H9 (cell line): ENCODE results near the gene ENO1. TPM values are rescaled to one million over a fixed set of nuclear protein-coding genes. Genes with fewer than 3 reads are reported as not detected.

Experiments used
- DNase-seq: peaks from one replicate; pipeline ENCODE4 v3.0.0-alpha.2; 2017
- H2AFZ ChIP-seq: one replicate; pipeline ENCODE4 v1.6.1; 2013; ENCODE audit warnings: mild to moderate bottlenecking, low read length, control low read depth, moderate library complexity
- H2AK5ac ChIP-seq: 2 replicates; pipeline ENCODE4 v1.6.1; 2013; ENCODE audit warnings: low read length, control low read depth, mixed read lengths; ENCODE audit not compliant: insufficient read length
- H2BK120ac ChIP-seq: one replicate; pipeline ENCODE4 v1.6.1; 2013; ENCODE audit warnings: low read depth, mild to moderate bottlenecking, low read length, control low read depth, inconsistent platforms; ENCODE audit not compliant: poor library complexity, severe bottlenecking
- H2BK12ac ChIP-seq: 2 replicates; pipeline ENCODE4 v1.6.1; 2013; ENCODE audit warnings: low read length, control low read depth, mixed read lengths, low read depth; ENCODE audit not compliant: insufficient read length
- H2BK15ac ChIP-seq: 2 replicates; pipeline ENCODE4 v1.6.1; 2013; ENCODE audit warnings: low read depth, low read length, control low read depth
- H2BK20ac ChIP-seq: one replicate; pipeline ENCODE4 v1.6.1; 2013; ENCODE audit warnings: low read depth, mild to moderate bottlenecking, low read length, control low read depth, inconsistent platforms; ENCODE audit not compliant: poor library complexity, severe bottlenecking
- H2BK5ac ChIP-seq: 2 replicates; pipeline ENCODE4 v1.6.1; 2013; ENCODE audit warnings: low read length, control low read depth, mixed read lengths; ENCODE audit not compliant: insufficient read length
- H3K14ac ChIP-seq: 2 replicates; pipeline ENCODE4 v1.6.1; 2013; ENCODE audit warnings: low read length, control low read depth; ENCODE audit not compliant: insufficient read depth
- H3K18ac ChIP-seq: 2 replicates; pipeline ENCODE4 v1.6.1; 2013; ENCODE audit warnings: low read depth, mild to moderate bottlenecking, mixed read lengths, low read length, control low read depth; ENCODE audit not compliant: insufficient read length
- H3K23ac ChIP-seq: 2 replicates; pipeline ENCODE4 v1.6.1; 2013; ENCODE audit warnings: low read length, control low read depth, mixed read lengths, low read depth; ENCODE audit not compliant: insufficient read length
- H3K23me2 ChIP-seq: 2 replicates; pipeline ENCODE4 v1.6.1; 2013; ENCODE audit warnings: low read depth, mild to moderate bottlenecking, mixed read lengths, low read length, control low read depth; ENCODE audit not compliant: insufficient read length, poor library complexity, severe bottlenecking
- H3K27ac ChIP-seq: 2 replicates; pipeline ENCODE4 v1.5.1; 2013; ENCODE audit warnings: low read length, control low read depth, mixed read lengths, low read depth; ENCODE audit not compliant: insufficient read length
- H3K27me3 ChIP-seq: 2 replicates; pipeline ENCODE4 v1.6.1; 2013; ENCODE audit warnings: low read length, control low read depth, inconsistent platforms; ENCODE audit not compliant: insufficient read depth
- H3K4ac ChIP-seq: 2 replicates; pipeline ENCODE4 v1.6.1; 2013; ENCODE audit warnings: low read depth, mild to moderate bottlenecking, control low read depth, inconsistent platforms, low read length, moderate library complexity
- H3K4me1 ChIP-seq: 2 replicates; pipeline ENCODE4 v1.6.1; 2013; ENCODE audit warnings: low read length, control low read depth, inconsistent platforms; ENCODE audit not compliant: insufficient read depth
- H3K4me2 ChIP-seq: 2 replicates; pipeline ENCODE4 v1.6.1; 2013; ENCODE audit warnings: low read length, control low read depth, mixed read lengths; ENCODE audit not compliant: insufficient read length, insufficient read depth
- H3K56ac ChIP-seq: 2 replicates; pipeline ENCODE4 v1.6.1; 2013; ENCODE audit warnings: low read depth, mild to moderate bottlenecking, mixed read lengths, low read length, control low read depth; ENCODE audit not compliant: insufficient read length
- H3K79me1 ChIP-seq: 2 replicates; pipeline ENCODE4 v1.6.1; 2013; ENCODE audit warnings: low read depth, mild to moderate bottlenecking, moderate library complexity, low read length, control low read depth, inconsistent platforms; ENCODE audit not compliant: insufficient read depth, poor library complexity, severe bottlenecking
- H3K79me2 ChIP-seq: 2 replicates; pipeline ENCODE4 v1.6.1; 2013; ENCODE audit warnings: low read length, control low read depth, inconsistent platforms; ENCODE audit not compliant: insufficient read depth
- H3K9ac ChIP-seq: 2 replicates; pipeline ENCODE4 v1.6.1; 2013; ENCODE audit warnings: low read length, control low read depth, mixed read lengths; ENCODE audit not compliant: insufficient read length; ENCODE audit errors: extremely low read depth
- H3K9me3 ChIP-seq: one replicate; pipeline ENCODE4 v1.6.1; 2013; ENCODE audit warnings: low read depth, low read length, inconsistent platforms; ENCODE audit not compliant: control insufficient read depth
- H3T11ph ChIP-seq: one replicate; pipeline ENCODE4 v1.6.1; 2013; ENCODE audit warnings: mild to moderate bottlenecking, low read length, control low read depth, inconsistent platforms
- H4K20me1 ChIP-seq: one replicate; pipeline ENCODE4 v1.6.1; 2013; ENCODE audit not compliant: control insufficient read depth, insufficient read length, insufficient read depth
- H4K5ac ChIP-seq: 2 replicates; pipeline ENCODE4 v1.6.1; 2013; ENCODE audit warnings: low read depth, mild to moderate bottlenecking, mixed read lengths, low read length, control low read depth; ENCODE audit not compliant: insufficient read length
- H4K8ac ChIP-seq: replicated peaks from 2 replicates; pipeline ENCODE4 v1.6.1; 2013; ENCODE audit warnings: low read length, control low read depth, mixed read lengths, low read depth; ENCODE audit not compliant: insufficient read length
- H4K91ac ChIP-seq: 2 replicates; pipeline ENCODE4 v1.6.1; 2013; ENCODE audit warnings: low read depth, mild to moderate bottlenecking, moderate library complexity, mixed read lengths, low read length, control low read depth; ENCODE audit not compliant: insufficient read length
- H3K27ac Mint-ChIP-seq, 3 experiments: 2 replicates in 2 of 3; 3 replicates in 1 of 3; pipeline ENCODE4 v1.8.0; 2020 to 2021; ENCODE audit warnings: mixed read lengths in 3 of 3, mild to moderate bottlenecking in 1 of 3, moderate library complexity in 1 of 3
- H3K27me3 Mint-ChIP-seq: 2 replicates; pipeline ENCODE4 v1.8.0; 2021; ENCODE audit warnings: low read depth, mild to moderate bottlenecking, moderate library complexity, mixed read lengths
- H3K36me3 Mint-ChIP-seq, 3 experiments: 2 replicates in 2 of 3; 3 replicates in 1 of 3; pipeline ENCODE4 v1.8.0; 2020 to 2021; ENCODE audit warnings: low read depth in 3 of 3, mixed read lengths in 3 of 3; ENCODE audit not compliant: insufficient read depth in 1 of 3
- H3K4me1 Mint-ChIP-seq, 2 experiments: 2 replicates each; pipeline ENCODE4 v1.8.0; 2020; ENCODE audit warnings: mixed read lengths in 2 of 2
- H3K4me3 Mint-ChIP-seq, 2 experiments: 2 replicates in 1 of 2; 3 replicates in 1 of 2; pipeline ENCODE4 v1.8.0; 2020 to 2021; ENCODE audit warnings: mild to moderate bottlenecking in 2 of 2, mixed read lengths in 2 of 2, moderate library complexity in 1 of 2
- H3K9me3 Mint-ChIP-seq, 2 experiments: 2 replicates in 1 of 2; 3 replicates in 1 of 2; pipeline ENCODE4 v1.8.0; 2020; ENCODE audit warnings: mild to moderate bottlenecking in 2 of 2, mixed read lengths in 2 of 2, moderate library complexity in 1 of 2
- WGBS: extraction: QIAGEN DNeasy Blood & Tissue Kit; methylation state at CpG from one replicate; pipeline ENCODE4 v1.1.7; 2013; ENCODE audit warnings: missing lambda C conversion rate, low lambda C conversion rate, mixed read lengths; ENCODE audit not compliant: insufficient read length; ENCODE audit errors: extremely low coverage; 5-methylcytosine and 5-hydroxymethylcytosine counted together
- total RNA-seq: library from RNA; stranded (reverse); gene quantifications from 2 replicates; pipeline ENCODE4 v1.2.1, GENCODE V29; 2021
- TF ChIP-seq, protein P1 (sequence below): fragments of 200-600 bp; sonication (generic); conservative IDR thresholded peaks from 3 replicates; pipeline ENCODE4 v1.8.0; 2021; ENCODE audit warnings: antibody characterized with exemption, mild to moderate bottlenecking

Gene ENO1
- total RNA-seq, 1 experiment from 2014 or later: 1,781 TPM

DNA sequence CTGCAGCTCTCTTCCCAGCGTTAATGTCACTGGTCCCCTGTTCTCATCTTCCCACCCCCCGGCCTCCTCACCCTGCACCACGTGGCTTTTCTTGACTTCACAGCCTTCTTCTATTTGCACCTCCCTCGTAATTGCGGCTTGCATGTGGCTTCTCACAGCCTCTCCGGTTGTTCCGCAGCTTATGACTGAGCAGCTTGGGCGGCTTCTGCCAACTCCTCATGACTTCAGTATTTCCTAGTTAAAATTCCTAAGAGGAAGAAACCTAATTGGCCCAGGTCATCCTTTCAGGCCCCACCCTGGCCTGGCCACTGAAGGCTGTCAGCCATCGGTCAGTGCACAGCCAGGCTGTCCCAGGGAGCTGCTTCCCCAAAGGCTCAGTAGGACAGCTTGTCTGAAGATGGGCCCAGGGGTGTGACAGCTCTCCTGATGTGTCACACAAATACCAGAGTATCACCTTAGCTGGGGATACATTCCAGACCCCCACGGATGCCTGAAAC is 52.5 kb downstream of the ENO1 start:
- H3K18ac ChIP-seq: no peak overlapping the region
- no peak overlapping the region for H2BK5ac ChIP-seq
- Mint-ChIP-seq H3K27me3 (peaks cover 2% of the 10 kb centered on the region; the same call in 1 of the 2 replicates), H3K9me3 (no peaks in the 10 kb centered on the region), H3K27ac (no peak overlapping the region), H3K36me3 (no peaks in the 10 kb centered on the region), H3K4me1 (peaks cover 18 to 25% of the 10 kb centered on the region in 2 experiments), H3K4me3 (no peak overlapping the region; a peak in 1 of 5 replicates)
- H3K56ac ChIP-seq: no peak overlapping the region
- no peak overlapping the region for H4K8ac ChIP-seq
- no peak overlapping the region for H4K5ac ChIP-seq
- H3K23me2 ChIP-seq: no peaks in the 10 kb centered on the region
- TF ChIP-seq, protein P1, sequence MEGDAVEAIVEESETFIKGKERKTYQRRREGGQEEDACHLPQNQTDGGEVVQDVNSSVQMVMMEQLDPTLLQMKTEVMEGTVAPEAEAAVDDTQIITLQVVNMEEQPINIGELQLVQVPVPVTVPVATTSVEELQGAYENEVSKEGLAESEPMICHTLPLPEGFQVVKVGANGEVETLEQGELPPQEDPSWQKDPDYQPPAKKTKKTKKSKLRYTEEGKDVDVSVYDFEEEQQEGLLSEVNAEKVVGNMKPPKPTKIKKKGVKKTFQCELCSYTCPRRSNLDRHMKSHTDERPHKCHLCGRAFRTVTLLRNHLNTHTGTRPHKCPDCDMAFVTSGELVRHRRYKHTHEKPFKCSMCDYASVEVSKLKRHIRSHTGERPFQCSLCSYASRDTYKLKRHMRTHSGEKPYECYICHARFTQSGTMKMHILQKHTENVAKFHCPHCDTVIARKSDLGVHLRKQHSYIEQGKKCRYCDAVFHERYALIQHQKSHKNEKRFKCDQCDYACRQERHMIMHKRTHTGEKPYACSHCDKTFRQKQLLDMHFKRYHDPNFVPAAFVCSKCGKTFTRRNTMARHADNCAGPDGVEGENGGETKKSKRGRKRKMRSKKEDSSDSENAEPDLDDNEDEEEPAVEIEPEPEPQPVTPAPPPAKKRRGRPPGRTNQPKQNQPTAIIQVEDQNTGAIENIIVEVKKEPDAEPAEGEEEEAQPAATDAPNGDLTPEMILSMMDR: no peak
- H2AK5ac ChIP-seq: no peak overlapping the region
- H3K9me3 ChIP-seq: no peaks in the 10 kb centered on the region
- DNase-seq: peak; percentile 44
- no peak overlapping the region for H3K23ac ChIP-seq
- no peak overlapping the region for H3T11ph ChIP-seq
- no CpG with 5 or more reads among the region's 10 CpGs for WGBS
- no peaks in the 10 kb centered on the region for H4K20me1 ChIP-seq
- no peak overlapping the region; the same call in 1 of the 2 replicates for H3K14ac ChIP-seq
- H3K4ac ChIP-seq: no peak overlapping the region
- H3K79me1 ChIP-seq: no peaks in the 10 kb centered on the region
- H4K91ac ChIP-seq: no peak overlapping the region
- no peak overlapping the region for H2BK20ac ChIP-seq
- H3K27ac ChIP-seq: no peak overlapping the region
- no peak overlapping the region for H2BK15ac ChIP-seq
- no peak overlapping the region for H2BK120ac ChIP-seq
- H3K27me3 ChIP-seq: no peaks in the 10 kb centered on the region
- no peak overlapping the region for H3K9ac ChIP-seq
- peaks cover 5% of the 10 kb centered on the region for H3K4me1 ChIP-seq
- H2AFZ ChIP-seq: no peak overlapping the region
- H2BK12ac ChIP-seq: no peak overlapping the region
- no peak overlapping the region for H3K4me2 ChIP-seq
- no peaks in the 10 kb centered on the region for H3K79me2 ChIP-seq
